K562 (cell line): Measurements from ENCODE around the gene BCL11A. TPM values are rescaled to one million over a fixed set of nuclear protein-coding genes. Genes with fewer than 3 reads are reported as not detected.

Source experiments
- ATAC-seq: fragments of 200-7000 bp; cut with Tn5 transposase; 3 replicates; pipeline ENCODE4 v1.9.1; 2020; ENCODE audit warnings: moderate library complexity
- BruUV-seq: library from RNA; stranded (reverse); fragments of 400-500 nt; replicated peaks from 2 replicates; lab custom pipeline; 2021; lab: Mats Ljungman, UMichigan
- CTCF ChIA-PET: fragments of 300-600 bp; formaldehyde crosslinking; extraction: SDS; loops from one replicate; lab custom pipeline; 2021; ENCODE audit warnings: low intra/inter-chr PET ratio; lab: Yijun Ruan, JAX
- POLR2A ChIA-PET: fragments of 300-600, 350-650 bp; sonication (Branson Sonifier 250); formaldehyde crosslinking; extraction: SDS; loops from one replicate; lab custom pipeline; 2021; ENCODE audit warnings: antibody characterized with exemption, inconsistent platforms; lab: Yijun Ruan, JAX
- DNase-seq, 4 experiments: peaks; one replicate each; pipeline versions ENCODE4 v3.0.0 to v3.0.0-alpha.2; 2011 to 2018; ENCODE audit warnings: low spot score in 3 of 4, mixed read lengths in 3 of 4; ENCODE audit errors: extremely low read depth in 1 of 4
- FAIRE-seq: peaks from 2 replicates; lab custom pipeline; 2011; peaks lifted over from hg19 to GRCh38; lab: Jason Lieb, UNC
- H2AFZ ChIP-seq: 2 replicates; pipeline ENCODE4 v1.6.0; 2011; ENCODE audit warnings: low read depth, low read length, control low read depth, inconsistent platforms
- H3K27ac ChIP-seq: fragments of 200-600 bp; 3 replicates; pipeline ENCODE4 v1.8.0; 2011; ENCODE audit warnings: low read depth, mild to moderate bottlenecking, control low read depth, inconsistent platforms, low read length, moderate library complexity, mixed read lengths; ENCODE audit errors: extremely low read depth
- H3K27me3 ChIP-seq, 2 experiments: fragments of 300-600 bp in 1 of 2; 2 replicates in 1 of 2; 3 replicates in 1 of 2; pipeline versions ENCODE4 v1.6.0 to v1.8.0; 2011; ENCODE audit warnings: inconsistent platforms in 2 of 2, low read length in 2 of 2, mild to moderate bottlenecking in 1 of 2, mixed read lengths in 1 of 2, moderate library complexity in 1 of 2; ENCODE audit not compliant: control insufficient read depth in 2 of 2, insufficient read depth in 2 of 2
- H3K36me3 ChIP-seq: fragments of 300-600 bp; 3 replicates; pipeline ENCODE4 v1.8.0; 2011; ENCODE audit warnings: mild to moderate bottlenecking, low read length, inconsistent platforms; ENCODE audit not compliant: control insufficient read depth, insufficient read depth
- H3K4me1 ChIP-seq, 2 experiments: fragments of 200-600 bp in 1 of 2; replicated peaks in 1 of 2; 2 replicates in 1 of 2; 3 replicates in 1 of 2; pipeline versions ENCODE4 v1.5.1 to v1.8.0; 2011; ENCODE audit warnings: inconsistent platforms in 2 of 2, low read length in 2 of 2, mild to moderate bottlenecking in 1 of 2, mixed read lengths in 1 of 2, moderate library complexity in 1 of 2; ENCODE audit not compliant: control insufficient read depth in 2 of 2, insufficient read depth in 2 of 2
- H3K4me2 ChIP-seq: 2 replicates; pipeline ENCODE4 v1.6.1; 2011; ENCODE audit warnings: low read length, control low read depth, inconsistent platforms, mixed read lengths; ENCODE audit not compliant: insufficient read depth
- H3K4me3 ChIP-seq: fragments of 200-600 bp; sonication (generic), shearing (Covaris generic); 2 replicates; pipeline ENCODE4 v1.5.1; 2016; ENCODE audit warnings: control low read depth, inconsistent platforms
- H3K79me2 ChIP-seq: fragments of 200-600 bp; 3 replicates; pipeline ENCODE4 v1.8.0; 2011; ENCODE audit warnings: low read length, inconsistent platforms; ENCODE audit not compliant: control insufficient read depth, insufficient read depth
- H3K9ac ChIP-seq, 2 experiments: 2 replicates each; pipeline versions ENCODE4 v1.6.0 to v1.6.1; 2011; ENCODE audit warnings: low read depth in 2 of 2, low read length in 2 of 2, control low read depth in 1 of 2, inconsistent platforms in 1 of 2, mild to moderate bottlenecking in 1 of 2, mixed read lengths in 1 of 2; ENCODE audit not compliant: insufficient read depth in 1 of 2
- H3K9me1 ChIP-seq: one replicate; pipeline ENCODE4 v1.6.0; 2011; ENCODE audit warnings: inconsistent platforms, mild to moderate bottlenecking, low read length, moderate library complexity; ENCODE audit not compliant: control insufficient read depth, insufficient read depth
- H3K9me3 ChIP-seq: replicated peaks from 2 replicates; pipeline ENCODE4 v1.5.1; 2011; ENCODE audit warnings: low read depth, low read length, inconsistent platforms; ENCODE audit not compliant: control insufficient read depth, insufficient read depth
- H4K20me1 ChIP-seq: replicated peaks from 2 replicates; pipeline ENCODE4 v1.6.1; 2011; ENCODE audit warnings: low read length, inconsistent platforms, mixed read lengths; ENCODE audit not compliant: control insufficient read depth, insufficient read depth
- NELFE ChIP-seq: IDR thresholded peaks from 2 replicates; pipeline ENCODE4 v1.6.1; 2011; ENCODE audit warnings: mild to moderate bottlenecking; ENCODE audit not compliant: insufficient read depth, insufficient read length
- TRIM28 ChIP-seq: fragments of 450-650 bp; IDR thresholded peaks from 2 replicates; pipeline ENCODE4 v1.6.1; 2017
- WHSC1 ChIP-seq: IDR thresholded peaks from one replicate; pipeline ENCODE4 v1.6.1; 2012; ENCODE audit warnings: low read length, control low read depth, inconsistent platforms
- ZBTB17 ChIP-seq: fragments of 450-650 bp; formaldehyde crosslinking; IDR thresholded peaks from 2 replicates; pipeline ENCODE4 v1.4.0; 2020; ENCODE audit warnings: mild to moderate bottlenecking
- ZNF253 ChIP-seq: fragments of 250-450 bp; sonication (Bioruptor Pico); conservative IDR thresholded peaks from 2 replicates; pipeline ENCODE4 v1.6.1; 2021; ENCODE audit warnings: mild to moderate bottlenecking
- ZNF518B ChIP-seq: fragments of 250-450 bp; sonication (Bioruptor Pico); IDR thresholded peaks from 2 replicates; pipeline ENCODE4 v1.5.0; 2021; ENCODE audit warnings: mild to moderate bottlenecking, moderate library complexity
- WGBS: fragments of 100-300 bp; shearing (Covaris generic); methylation state at CpG from one replicate; pipeline ENCODE4 v1.1.6; 2016; ENCODE audit warnings: low coverage, mixed read lengths; ENCODE audit not compliant: insufficient coverage; ENCODE audit errors: missing lambda C conversion rate; 5-methylcytosine and 5-hydroxymethylcytosine counted together
- in situ Hi-C: fragments of 300-500 bp; cut with MboI; formaldehyde crosslinking; loops from 4 replicates; pipeline ENCODE4 v1.15.0; 2018; ENCODE audit warnings: inconsistent platforms, mixed read lengths
- intact Hi-C: fragments of 100-400 bp; cut with micrococcal nuclease; formaldehyde crosslinking; loops from 2 replicates; pipeline ENCODE4 v1.14.2; 2022
- polyA plus RNA-seq, 8 experiments: library from polyadenylated mRNA; depleted of rRNA in 4 of 8; stranded (reverse) in 5 of 8; unstranded in 3 of 8; fragments of >200 nt; fragmentation: Nextera tagmentation in 2 of 8; fragmentation: Illumina TruSeq in 1 of 8; extraction: Ambion mirVana in 2 of 8; extraction: Trizol in 1 of 8; gene quantifications; 2 replicates each; pipeline versions ENCODE4 v1.2.1 to v1.2.3, GENCODE V29; 2011 to 2014; ENCODE audit warnings: inconsistent platforms in 1 of 8, missing spikeins in 1 of 8
- total RNA-seq, 7 experiments: library from RNA; depleted of rRNA in 6 of 7; stranded (reverse); fragments of >200 nt in 6 of 7; fragmentation: Illumina TruSeq in 2 of 7; extraction: Trizol in 2 of 7; gene quantifications; 2 replicates each; pipeline versions ENCODE4 v1.2.1 to v1.2.3, GENCODE V29; 2011 to 2021; ENCODE audit warnings: low replicate concordance in 1 of 7

Gene BCL11A
- total and polyA plus RNA-seq, 9 of the 15 experiments (the other 6 are each of a cell fraction or from before 2014, with no cell fraction given), result 0.13 TPM; not detected in 8

DNA sequence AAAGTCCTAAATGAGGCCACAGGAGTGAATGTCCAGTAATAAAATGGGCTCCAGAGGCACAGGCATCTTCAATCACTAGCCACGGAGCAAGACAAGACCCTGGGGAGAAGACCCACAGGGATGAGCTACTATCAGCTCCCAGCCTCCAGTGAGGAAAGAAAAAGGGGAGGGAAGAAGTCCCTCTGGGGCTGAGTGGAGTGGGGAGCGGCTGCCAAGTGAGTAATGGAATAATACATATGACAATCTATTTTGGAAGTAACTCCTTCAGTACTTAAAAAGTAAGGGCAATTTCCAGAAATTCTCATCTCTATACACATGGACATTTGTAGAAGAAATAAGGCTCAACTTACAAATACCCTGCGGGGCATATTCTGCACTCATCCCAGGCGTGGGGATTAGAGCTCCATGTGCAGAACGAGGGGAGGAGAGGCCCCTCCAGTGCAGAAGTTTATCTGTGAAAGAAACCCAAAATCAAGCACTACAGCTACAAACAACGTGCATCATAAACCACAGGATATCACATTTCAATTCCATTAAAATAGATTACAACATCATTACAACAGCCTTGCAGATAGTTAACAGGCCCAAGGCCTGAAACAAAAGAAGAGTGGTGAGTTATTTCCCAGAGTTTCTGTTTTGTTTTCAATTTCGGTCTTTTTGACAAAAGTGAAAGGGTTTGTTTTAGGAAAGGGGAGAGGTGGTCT lies 84.9 kb downstream of the BCL11A start:
- H3K9ac ChIP-seq, result no peak overlapping the region
- no TSS peak for BruUV-seq
- no peaks in the 10 kb centered on the region for H3K79me2 ChIP-seq
- in situ Hi-C loops (no loop called here), intact Hi-C loops (no loop called here)
- H3K27ac ChIP-seq, result no peak overlapping the region
- DNase-seq (no peak), ATAC-seq (no peak), FAIRE-seq (no peak)
- no peaks in the 10 kb centered on the region for H3K9me1 ChIP-seq
- no peaks in the 10 kb centered on the region for H3K9me3 ChIP-seq
- TF ChIP-seq ZNF253 (CRISPR knock-in tag) (no peak), TRIM28 (no peak), WHSC1 (no peak)
- H3K27me3 ChIP-seq, result peaks cover 0 to 4% of the 10 kb centered on the region in 2 experiments; a peak in 1 of 5 replicates
- 0% methylated on average over 7 of the region's 7 CpGs for WGBS
- no peak overlapping the region for H3K4me3 ChIP-seq
- H3K4me2 ChIP-seq, result no peak overlapping the region
- no peaks in the 10 kb centered on the region for H3K36me3 ChIP-seq
- no peaks in the 10 kb centered on the region for H4K20me1 ChIP-seq
- H2AFZ ChIP-seq, result no peak overlapping the region
- CTCF ChIA-PET, result no interaction called here
- POLR2A ChIA-PET, result no interaction called here
- H3K4me1 ChIP-seq, result no peaks in the 10 kb centered on the region

GRCh38 chr2:60466161-60466702 lies 87.2 kb downstream of the BCL11A start:
- no peak overlapping the region for H3K27ac ChIP-seq
- no peak for DNase-seq
- 0% methylated on average over 3 of the region's 3 CpGs for WGBS
- no peaks in the 10 kb centered on the region for H3K79me2 ChIP-seq
- peaks cover 0 to 3% of the 10 kb centered on the region in 2 experiments; a peak in 1 of 5 replicates for H3K4me1 ChIP-seq
- no peak overlapping the region for H2AFZ ChIP-seq
- H3K9me1 ChIP-seq, result no peaks in the 10 kb centered on the region
- POLR2A ChIA-PET, result no interaction called here
- TF ChIP-seq ZBTB17 (CRISPR knock-in tag) (no peak), ZNF518B (CRISPR knock-in tag) (no peak), NELFE (no peak)
- TF ChIP-seq, all 486 proteins: peak for 0
- Histone ChIP-seq H3K36me3 (no peaks in the 10 kb centered on the region), H3K4me2 (no peak overlapping the region), H3K4me3 (no peak overlapping the region), H3K27me3 (peaks cover 3 to 14% of the 10 kb centered on the region in 2 experiments; a peak in 2 of 5 replicates), H4K20me1 (no peaks in the 10 kb centered on the region), H3K9me3 (no peaks in the 10 kb centered on the region), H3K9ac (no peak overlapping the region)
- intact Hi-C loops (no loop called here), in situ Hi-C loops (no loop called here)
- ATAC-seq (no peak), FAIRE-seq (no peak)
- CTCF ChIA-PET, result no interaction called here
- BruUV-seq, result no TSS peak
